Measurements from ENCODE around the gene APP.

DNA sequence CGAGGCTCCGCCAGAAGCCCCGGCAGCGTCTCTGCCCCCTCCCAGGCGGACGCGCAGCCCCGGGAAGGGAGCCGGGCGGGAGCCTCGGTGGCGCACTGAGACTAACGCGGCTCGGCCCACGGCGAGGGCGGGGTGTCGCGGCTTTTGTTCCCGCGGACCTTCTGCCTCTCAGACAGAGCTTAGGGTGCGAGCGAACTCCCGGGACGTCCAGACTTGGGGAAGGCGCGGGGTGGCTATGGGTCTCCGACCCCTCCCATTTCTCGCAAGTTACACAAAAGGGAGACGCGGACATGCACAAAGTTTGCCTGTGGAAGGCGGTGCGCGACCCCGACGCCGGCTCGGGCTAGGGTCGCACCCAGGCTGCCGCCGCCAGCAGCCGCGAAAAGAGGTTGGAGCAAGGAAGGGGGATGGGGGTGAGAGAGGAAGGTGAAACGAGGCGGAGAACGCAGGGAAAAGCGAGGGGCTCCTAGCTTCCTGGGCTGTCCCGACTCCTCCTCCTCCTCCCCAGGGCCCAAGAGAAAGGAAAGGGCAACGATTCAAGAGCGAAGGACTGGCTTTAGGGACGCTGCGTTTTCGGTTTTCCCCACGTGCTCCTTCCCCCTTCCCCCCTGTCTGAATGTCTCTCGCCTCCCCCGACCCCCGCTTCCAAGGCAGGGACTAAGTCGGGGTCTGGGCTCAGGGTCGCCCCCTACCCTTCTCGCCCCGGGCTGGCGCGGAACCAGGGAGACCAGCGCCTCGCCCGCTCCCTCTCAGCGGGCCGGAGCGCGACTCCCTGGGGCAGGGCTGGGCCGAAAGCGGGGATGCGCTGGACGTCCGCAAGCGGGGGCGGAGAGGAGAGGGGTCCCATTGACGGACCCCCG is 729 bp downstream of the APP start:
- TF ChIP-seq EZH2phosphoT487 (IDR thresholded peaks at IDR 0.05; ENCODE audit: borderline replicate concordance, low read length) = no peak
- no peak for TF ChIP-seq CTCF (conservative IDR thresholded peaks at IDR 0.05; ENCODE audit: low read depth, low read length)

Measured in PC-3 (cell line).